HG02759 (cell line): ENCODE data around the gene CCK.

Experiments
- ATAC-seq: cut with Tn5 transposase; IDR thresholded peaks from one replicate; pipeline ENCODE4 v1.9.1; 2021; ENCODE audit warnings: mild to moderate bottlenecking, moderate library complexity; ENCODE audit not compliant: unreplicated experiment

Gene CCK

GRCh38 chr3:42226470-42227425 lies 39.2 kb downstream of the CCK start:
- no peak for ATAC-seq

- no peak for ATAC-seq
Observed at GRCh38 chr3:42225486-42226363, 40.3 kb downstream of the CCK start.

GRCh38 chr3:42224658-42225421 lies 41.1 kb downstream of the CCK start:
- no peak for ATAC-seq

- no peak for ATAC-seq
Observed at GRCh38 chr3:42224178-42224577, 41.8 kb downstream of the CCK start.

GRCh38 chr3:42222942-42223693 lies 42.9 kb downstream of the CCK start:
- no peak for ATAC-seq

- no peak for ATAC-seq
Observed at GRCh38 chr3:42220436-42221121, 45.4 kb downstream of the CCK start.

- ATAC-seq: no peak
Observed at GRCh38 chr3:42216931-42217333, 49.1 kb downstream of the CCK start.

- peak; percentile 68 for ATAC-seq
Observed at GRCh38 chr3:42216302-42216701, 49.7 kb downstream of the CCK start.

- peak; percentile 55 for ATAC-seq
Observed at GRCh38 chr3:42214565-42215283, 51.3 kb downstream of the CCK start.

GRCh38 chr3:42214064-42214463 lies 51.9 kb downstream of the CCK start:
- peak; percentile 36 for ATAC-seq

GRCh38 chr3:42213417-42213816 lies 52.6 kb downstream of the CCK start:
- ATAC-seq: peak; percentile 51

GRCh38 chr3:42210726-42211125 lies 55.3 kb downstream of the CCK start:
- ATAC-seq: no peak

- no peak for ATAC-seq
Observed at GRCh38 chr3:42209917-42210316, 56.1 kb downstream of the CCK start.
